ENCODE results near the gene PRKG1. TPM values are rescaled to one million over a fixed set of nuclear protein-coding genes. Genes with fewer than 3 reads are reported as not detected.

PRKG1 gene
- polyA plus RNA-seq, 3 donors: not detected

DNA sequence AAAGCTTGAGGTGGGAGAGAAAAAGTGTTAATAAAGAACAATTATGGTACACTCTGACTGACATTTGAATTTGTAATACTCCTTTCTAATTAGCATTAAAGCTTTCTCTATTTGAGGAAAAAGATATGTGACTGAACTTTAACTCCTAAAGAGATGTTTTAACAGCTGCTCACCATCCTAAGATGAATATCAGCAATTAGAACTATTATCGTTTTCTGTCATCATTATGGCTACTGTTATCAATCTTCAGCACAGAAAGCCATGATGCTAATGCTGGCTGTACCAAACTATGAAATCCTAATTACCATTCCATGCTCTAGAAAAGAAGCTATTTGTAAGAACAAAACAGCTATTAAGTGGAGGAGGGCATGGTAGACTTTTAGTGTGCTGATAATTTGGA lies 853.9 kb downstream of the PRKG1 start:
- no peaks in the 10 kb centered on the region for H4K20me1 ChIP-seq (ENCODE audit: insufficient read depth, low read length)
- Mint-ChIP-seq H3K27me3 (ENCODE audit: low read depth in 3 of 3) (no peaks in the 10 kb centered on the region), H3K4me1 (no peaks in the 10 kb centered on the region), H3K27ac (no peak overlapping the region), H3K9me3 (peaks cover 0 to 6% (median 2%) of the 10 kb centered on the region in 7 donors), H3K4me3 (no peak overlapping the region), H3K36me3 (no peaks in the 10 kb centered on the region)
- no peak overlapping the region for H3K9ac ChIP-seq (ENCODE audit: insufficient read depth, low read length, poor library complexity, severe bottlenecking)
- H3K27ac ChIP-seq (ENCODE audit: low read depth in 1 of 2, low read length in 2 of 2): no peak overlapping the region
- no peak overlapping the region for H2AFZ ChIP-seq (ENCODE audit: insufficient read depth, low read depth, low read length, poor library complexity, severe bottlenecking)
- H3K79me2 ChIP-seq (ENCODE audit: insufficient read depth, low read length): no peaks in the 10 kb centered on the region
- DNase-seq: no peak
- intact Hi-C loops (cut with micrococcal nuclease): no loop called here
- no peak overlapping the region for H3K4me2 ChIP-seq (replicated peaks; ENCODE audit: extremely low read depth, low read length, poor library complexity, severe bottlenecking)
- no CpG with 5 or more reads among the region's 1 CpG for WGBS (ENCODE audit: insufficient coverage)
- no peaks in the 10 kb centered on the region for H3K4me1 ChIP-seq (ENCODE audit: control insufficient read depth in 1 of 2, insufficient read depth in 2 of 2, low read length in 2 of 2)
- H3K9me3 ChIP-seq (replicated peaks in 1 of 2; ENCODE audit: control insufficient read depth in 1 of 2, insufficient read depth in 1 of 2, low read length in 2 of 2): no peaks in the 10 kb centered on the region
- H3K4me3 ChIP-seq (replicated peaks in 1 of 3; ENCODE audit: low read depth in 2 of 3, low read length in 3 of 3): no peak overlapping the region
- TF ChIP-seq, protein P1, sequence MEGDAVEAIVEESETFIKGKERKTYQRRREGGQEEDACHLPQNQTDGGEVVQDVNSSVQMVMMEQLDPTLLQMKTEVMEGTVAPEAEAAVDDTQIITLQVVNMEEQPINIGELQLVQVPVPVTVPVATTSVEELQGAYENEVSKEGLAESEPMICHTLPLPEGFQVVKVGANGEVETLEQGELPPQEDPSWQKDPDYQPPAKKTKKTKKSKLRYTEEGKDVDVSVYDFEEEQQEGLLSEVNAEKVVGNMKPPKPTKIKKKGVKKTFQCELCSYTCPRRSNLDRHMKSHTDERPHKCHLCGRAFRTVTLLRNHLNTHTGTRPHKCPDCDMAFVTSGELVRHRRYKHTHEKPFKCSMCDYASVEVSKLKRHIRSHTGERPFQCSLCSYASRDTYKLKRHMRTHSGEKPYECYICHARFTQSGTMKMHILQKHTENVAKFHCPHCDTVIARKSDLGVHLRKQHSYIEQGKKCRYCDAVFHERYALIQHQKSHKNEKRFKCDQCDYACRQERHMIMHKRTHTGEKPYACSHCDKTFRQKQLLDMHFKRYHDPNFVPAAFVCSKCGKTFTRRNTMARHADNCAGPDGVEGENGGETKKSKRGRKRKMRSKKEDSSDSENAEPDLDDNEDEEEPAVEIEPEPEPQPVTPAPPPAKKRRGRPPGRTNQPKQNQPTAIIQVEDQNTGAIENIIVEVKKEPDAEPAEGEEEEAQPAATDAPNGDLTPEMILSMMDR (IDR thresholded peaks at IDR 0.05): no peak
- H3K27me3 ChIP-seq (ENCODE audit: control insufficient read depth in 2 of 2, insufficient read depth in 2 of 2, low read length in 2 of 2): no peaks in the 10 kb centered on the region
- no peaks in the 10 kb centered on the region for H3K36me3 ChIP-seq (replicated peaks in 1 of 2; ENCODE audit: control insufficient read depth in 1 of 2, insufficient read depth in 2 of 2, low read length in 2 of 2)

DNA sequence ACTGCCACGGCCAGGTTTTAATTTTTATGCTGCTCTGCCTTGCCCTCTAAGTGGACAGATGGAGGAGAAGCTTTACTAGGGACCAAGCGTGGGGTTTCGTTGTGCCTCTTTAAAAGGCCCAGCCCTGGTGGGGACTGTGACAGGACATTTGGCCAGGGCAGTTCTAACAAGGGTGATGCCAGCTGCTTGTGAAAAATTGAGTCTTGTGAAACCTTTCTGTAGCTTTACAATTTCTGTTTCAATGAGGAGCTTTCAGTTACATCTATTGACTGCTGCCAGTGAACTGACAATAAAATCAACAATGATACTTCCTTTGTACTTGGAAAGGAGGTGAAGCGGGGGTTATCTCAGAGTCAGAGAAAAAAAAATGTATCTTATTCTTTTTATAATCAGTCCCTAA lies 858.2 kb downstream of the PRKG1 start:
- no peaks in the 10 kb centered on the region for H3K27me3 ChIP-seq (ENCODE audit: control insufficient read depth in 2 of 2, insufficient read depth in 2 of 2, low read length in 2 of 2)
- no peak overlapping the region for H2AFZ ChIP-seq (ENCODE audit: insufficient read depth, low read depth, low read length, poor library complexity, severe bottlenecking)
- Mint-ChIP-seq H3K9me3 (peaks cover 0 to 3% (median 0%) of the 10 kb centered on the region in 7 donors), H3K4me1 (no peaks in the 10 kb centered on the region), H3K27ac (no peak overlapping the region), H3K27me3 (ENCODE audit: low read depth in 3 of 3) (no peaks in the 10 kb centered on the region), H3K36me3 (no peaks in the 10 kb centered on the region), H3K4me3 (no peak overlapping the region)
- H3K9ac ChIP-seq (ENCODE audit: insufficient read depth, low read length, poor library complexity, severe bottlenecking): no peak overlapping the region
- 91% methylated on average over 3 of the region's 4 CpGs for WGBS (ENCODE audit: insufficient coverage)
- H3K4me3 ChIP-seq (replicated peaks in 1 of 3; ENCODE audit: low read depth in 2 of 3, low read length in 3 of 3): no peak overlapping the region
- H3K27ac ChIP-seq (ENCODE audit: low read depth in 1 of 2, low read length in 2 of 2): no peak overlapping the region
- no peaks in the 10 kb centered on the region for H3K79me2 ChIP-seq (ENCODE audit: insufficient read depth, low read length)
- TF ChIP-seq, protein P1 (IDR thresholded peaks at IDR 0.05): no peak
- H3K4me1 ChIP-seq (ENCODE audit: control insufficient read depth in 1 of 2, insufficient read depth in 2 of 2, low read length in 2 of 2): no peaks in the 10 kb centered on the region
- intact Hi-C loops (cut with micrococcal nuclease): no loop called here
- no peaks in the 10 kb centered on the region for H4K20me1 ChIP-seq (ENCODE audit: insufficient read depth, low read length)
- no peaks in the 10 kb centered on the region for H3K36me3 ChIP-seq (replicated peaks in 1 of 2; ENCODE audit: control insufficient read depth in 1 of 2, insufficient read depth in 2 of 2, low read length in 2 of 2)
- H3K9me3 ChIP-seq (replicated peaks in 1 of 2; ENCODE audit: control insufficient read depth in 1 of 2, insufficient read depth in 1 of 2, low read length in 2 of 2): no peaks in the 10 kb centered on the region
- DNase-seq: no peak
- no peak overlapping the region for H3K4me2 ChIP-seq (replicated peaks; ENCODE audit: extremely low read depth, low read length, poor library complexity, severe bottlenecking)
